NOMO-1 (cell line): ENCODE measurements around the gene SPECC1L.
A peak's percentile ranks its signal among the peaks of the same experiment; 100 is the strongest.
"Not testable (repeated sequence)": the region's sequence is repeated elsewhere in the genome, so short reads cannot be mapped to it uniquely, and the experiment has no call there.

Experiments
- DNase-seq, 2 experiments: peaks; one replicate each; lab custom pipeline; 2025; ENCODE audit not compliant: unreplicated experiment in 2 of 2; lab: John Stamatoyannopoulos, UW

SPECC1L gene

DNA sequence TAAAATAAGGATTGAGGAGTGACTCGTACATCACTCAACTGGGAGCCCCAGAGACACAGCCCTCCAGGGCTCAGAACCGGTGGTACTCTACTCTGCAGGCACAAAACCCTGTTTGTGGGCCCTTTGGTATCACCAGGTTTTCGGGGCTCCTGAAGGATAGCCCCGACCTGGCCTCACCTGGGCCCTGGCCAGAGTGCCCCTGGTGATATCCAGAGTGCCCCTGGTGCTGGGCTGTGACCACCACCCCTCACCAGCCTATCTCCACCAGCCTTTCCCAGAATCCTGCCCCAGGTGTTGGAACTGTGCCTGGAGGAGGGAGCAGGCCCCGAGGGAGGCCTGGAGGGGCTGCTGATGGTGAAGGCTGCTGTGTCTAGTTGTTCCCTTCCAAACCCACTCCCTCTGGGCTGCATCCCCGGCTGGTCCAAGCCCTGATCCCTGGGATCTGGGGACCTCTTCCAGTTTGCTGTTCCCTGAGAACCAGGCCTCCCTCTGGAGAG, 23.6 kb upstream of the SPECC1L start:
- DNase-seq, result no peak

DNA sequence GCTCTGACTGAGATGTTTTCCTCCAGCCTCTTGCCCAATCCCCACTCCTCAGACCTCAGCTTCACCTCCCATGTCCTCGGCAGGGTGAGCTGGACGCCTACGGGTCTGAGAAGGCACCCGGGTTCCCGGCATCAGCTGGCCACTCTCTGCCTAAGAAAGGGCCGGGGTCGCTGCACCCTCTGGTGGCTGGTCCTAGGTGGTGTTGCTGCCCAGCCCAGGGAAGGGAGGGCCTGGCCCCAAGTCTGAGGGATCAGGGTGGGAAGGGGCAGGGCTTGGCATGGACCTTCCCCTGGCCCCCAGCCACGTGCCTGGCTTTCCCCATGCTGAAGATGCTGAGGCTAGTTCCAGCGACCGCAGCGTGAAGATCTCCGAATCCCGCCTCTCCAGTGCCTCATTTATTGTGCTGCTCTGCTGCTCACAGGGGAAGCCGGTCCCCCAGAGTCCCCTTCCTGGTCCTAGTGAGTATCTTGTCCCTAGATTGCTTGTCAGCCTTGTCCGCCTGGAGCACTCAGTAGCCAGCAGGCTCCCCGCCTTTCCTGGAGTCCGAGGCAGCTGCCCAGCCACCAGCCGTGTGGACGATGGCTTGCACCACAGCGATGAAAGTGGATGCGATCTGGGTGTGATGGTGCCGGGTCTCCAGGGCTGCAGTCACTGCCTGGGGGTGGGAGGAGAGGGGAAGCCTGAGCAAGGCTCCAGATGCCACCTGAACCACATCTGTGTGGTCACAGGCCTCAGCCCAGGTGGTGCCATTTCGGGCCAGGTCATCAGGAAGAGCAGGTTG, 22.9 kb upstream of the SPECC1L start:
- peak; percentile 24 to 49 for DNase-seq

DNA sequence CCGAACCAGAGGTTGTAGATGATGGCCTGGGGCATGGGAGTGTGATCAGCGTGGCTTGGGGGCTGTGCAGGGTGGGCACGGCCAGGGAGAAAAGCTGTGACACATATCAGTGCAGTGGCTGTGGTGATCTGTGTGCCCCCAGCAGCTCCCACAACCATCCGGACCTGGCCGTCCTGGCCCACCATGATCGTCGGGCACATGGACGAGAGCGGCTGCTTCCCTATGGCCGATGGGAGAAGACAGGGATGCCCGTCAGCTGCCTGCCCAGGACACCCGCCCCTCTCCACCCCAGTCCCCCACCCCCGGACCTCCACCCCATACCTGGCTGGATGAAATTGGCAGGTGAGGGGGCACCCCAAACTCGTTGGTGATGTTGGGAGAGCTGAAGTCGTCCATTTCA, 22.0 kb upstream of the SPECC1L start:
- not testable (repeated sequence) for DNase-seq

DNA sequence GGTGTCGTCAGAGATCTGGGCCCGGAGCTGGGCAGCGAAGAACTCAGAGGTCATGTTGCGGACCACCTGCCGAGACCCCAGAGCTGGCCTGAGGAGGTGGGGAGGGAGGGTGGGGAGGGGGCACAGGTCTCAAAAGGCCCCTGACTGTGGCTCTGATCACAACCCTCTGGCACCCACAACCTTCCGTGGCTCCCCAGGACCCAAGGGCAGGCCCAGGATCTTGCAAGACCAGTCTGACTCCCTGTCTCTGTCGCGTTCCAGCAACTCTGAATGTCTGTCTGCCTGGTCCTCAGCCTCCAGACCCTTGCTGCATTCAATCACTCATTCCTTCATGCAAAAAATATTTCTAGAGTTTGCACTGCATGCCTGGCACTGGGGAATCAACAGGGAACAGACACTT, 21.2 kb upstream of the SPECC1L start:
- DNase-seq, result not testable (repeated sequence)

DNA sequence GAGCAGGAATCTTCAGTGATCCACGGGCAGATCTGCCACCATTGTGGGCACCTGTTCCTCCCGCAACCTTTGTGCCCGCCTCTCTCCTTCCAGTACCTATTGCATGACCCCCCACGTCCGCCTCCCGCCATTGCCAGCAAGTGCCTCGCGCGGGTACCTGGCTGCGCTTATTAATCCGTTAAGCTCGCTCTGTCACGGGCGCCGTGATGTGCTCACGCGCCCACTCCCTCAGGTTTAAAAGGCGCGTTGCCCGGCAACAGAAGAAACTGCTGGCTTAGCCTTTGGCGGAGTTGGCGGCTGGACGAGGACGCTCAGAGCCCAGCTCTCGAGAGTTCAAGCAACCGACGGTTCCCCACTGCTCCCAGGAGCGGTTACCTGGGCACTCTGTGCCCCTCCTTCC, 19.3 kb upstream of the SPECC1L start:
- DNase-seq, result not testable (repeated sequence)

DNA sequence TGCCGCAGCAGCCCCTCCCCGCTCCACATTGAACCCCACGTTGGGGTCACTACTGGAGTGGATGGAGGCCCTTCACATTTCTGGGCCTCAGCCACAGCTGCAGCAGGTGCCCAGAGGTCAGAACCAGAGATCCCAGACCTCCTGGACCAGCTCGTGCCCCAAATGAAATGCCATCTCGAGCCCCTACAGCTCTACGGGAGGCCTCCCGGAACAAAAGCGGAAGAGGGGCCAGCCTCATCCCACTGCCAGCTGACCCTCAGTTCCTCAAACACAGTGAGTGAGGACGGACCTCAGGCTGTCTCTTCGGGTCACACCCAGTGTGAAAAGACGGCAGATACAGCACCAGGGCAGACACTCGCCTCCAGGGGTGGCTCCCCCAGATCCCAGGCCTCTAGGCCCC, 17.5 kb upstream of the SPECC1L start:
- DNase-seq, result not testable (repeated sequence)

DNA sequence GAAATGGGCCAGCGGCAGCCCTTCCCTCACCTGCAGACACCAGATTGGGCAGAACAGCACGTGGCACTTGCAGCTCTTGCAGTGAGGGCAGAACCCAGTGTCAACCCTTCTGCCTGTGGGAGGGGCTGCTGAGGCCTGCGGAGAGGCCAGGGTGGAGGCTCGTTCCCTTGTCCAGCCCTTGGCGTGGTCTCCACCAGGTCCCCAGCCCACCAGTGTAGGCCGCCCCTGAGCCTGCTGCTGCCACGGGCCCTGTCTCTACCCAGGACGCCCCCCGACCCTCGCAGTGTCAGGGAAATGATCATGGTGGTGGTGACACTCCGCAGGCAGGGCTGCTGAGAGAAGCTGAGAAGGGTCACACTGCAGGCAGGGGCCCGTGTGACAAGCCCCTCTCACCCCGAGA, 14.5 kb upstream of the SPECC1L start:
- DNase-seq, result not testable (repeated sequence)

DNA sequence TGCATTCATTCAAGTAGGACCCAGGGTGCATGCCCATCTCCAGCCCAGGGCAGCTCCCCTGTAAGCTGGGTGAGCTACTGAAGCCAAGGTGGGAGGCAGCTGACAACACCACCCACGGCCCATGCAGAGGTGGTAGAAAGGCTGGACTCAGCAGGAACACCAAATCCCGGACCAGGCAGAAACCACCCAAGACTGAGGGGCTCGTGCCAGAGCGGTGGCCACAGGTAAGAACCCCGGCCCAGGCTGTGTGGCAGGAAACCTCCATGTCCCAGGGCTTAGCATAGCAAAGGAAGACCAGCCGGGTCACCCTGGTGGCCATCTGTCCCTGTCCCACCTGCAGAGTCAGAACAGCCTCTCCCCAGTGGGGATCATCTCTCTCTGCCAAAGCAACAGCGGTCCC, 13.9 kb upstream of the SPECC1L start:
- DNase-seq, result not testable (repeated sequence)

DNA sequence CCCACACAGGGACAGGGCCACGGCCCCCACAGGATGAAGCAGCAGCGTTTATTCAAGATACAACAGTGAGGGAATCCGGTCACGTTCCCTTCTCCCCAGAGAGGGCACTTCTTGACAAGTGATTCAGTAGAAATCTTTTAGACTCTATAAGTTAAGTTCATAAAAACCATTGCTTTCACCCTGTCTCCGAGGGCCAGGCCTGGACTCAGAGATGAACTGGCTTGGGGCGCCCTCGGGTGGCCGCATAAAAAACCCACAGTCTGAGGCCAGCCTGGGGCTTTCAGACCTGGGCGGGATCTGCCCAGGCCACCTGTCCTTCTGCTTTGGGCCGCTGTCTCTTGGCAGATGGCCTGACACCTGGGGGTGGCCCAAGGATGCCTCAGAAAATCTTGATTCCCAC, 11.2 kb upstream of the SPECC1L start:
- peak; percentile 50 to 70 for DNase-seq

DNA sequence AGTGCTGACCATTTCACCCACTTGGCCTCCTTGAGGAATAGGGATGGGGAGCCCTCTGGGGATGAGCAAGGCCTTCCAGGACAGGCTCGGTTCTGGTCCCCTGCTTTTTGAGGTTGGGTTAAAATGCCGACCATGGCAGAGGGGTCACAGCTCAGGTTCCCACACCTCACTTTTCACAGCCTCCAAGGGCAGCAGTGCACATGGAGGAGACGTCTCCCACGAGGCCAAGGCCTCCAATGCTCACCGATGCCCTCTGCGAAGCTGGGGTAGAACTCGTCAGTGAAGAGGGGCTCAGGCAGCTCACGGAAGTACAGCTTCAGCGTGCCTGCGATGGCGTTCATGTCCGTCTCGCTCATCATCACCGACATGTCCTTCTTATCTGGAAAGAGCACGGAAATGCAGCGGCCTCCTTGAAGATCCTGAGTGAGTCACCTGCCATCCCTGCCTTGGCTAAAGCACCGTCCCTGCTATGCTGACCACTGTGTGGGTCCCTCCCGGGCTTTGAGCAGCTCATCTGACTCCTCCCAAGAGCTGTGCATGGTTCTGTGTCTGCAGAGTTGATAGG, 8.4 kb upstream of the SPECC1L start:
- not testable (repeated sequence) for DNase-seq

DNA sequence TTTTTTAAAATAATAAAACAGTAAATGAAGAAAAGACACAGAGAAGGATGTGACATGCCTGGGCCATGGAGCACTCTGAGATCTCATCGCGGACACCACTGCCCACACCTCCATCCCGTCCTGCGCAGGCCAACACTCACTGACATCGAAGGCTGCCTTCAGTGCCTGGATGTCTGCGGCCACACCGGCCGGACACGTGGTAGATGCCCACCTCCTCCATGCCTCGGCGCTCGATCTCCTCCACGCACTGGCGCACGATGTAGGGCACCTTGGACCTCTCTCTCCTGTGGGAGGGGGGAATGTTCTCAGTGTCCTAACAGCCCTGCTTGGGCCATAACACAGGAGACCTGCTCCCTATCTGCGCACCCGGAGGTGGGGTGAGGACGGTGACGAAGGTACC, 7.2 kb upstream of the SPECC1L start:
- not testable (repeated sequence) for DNase-seq

DNA sequence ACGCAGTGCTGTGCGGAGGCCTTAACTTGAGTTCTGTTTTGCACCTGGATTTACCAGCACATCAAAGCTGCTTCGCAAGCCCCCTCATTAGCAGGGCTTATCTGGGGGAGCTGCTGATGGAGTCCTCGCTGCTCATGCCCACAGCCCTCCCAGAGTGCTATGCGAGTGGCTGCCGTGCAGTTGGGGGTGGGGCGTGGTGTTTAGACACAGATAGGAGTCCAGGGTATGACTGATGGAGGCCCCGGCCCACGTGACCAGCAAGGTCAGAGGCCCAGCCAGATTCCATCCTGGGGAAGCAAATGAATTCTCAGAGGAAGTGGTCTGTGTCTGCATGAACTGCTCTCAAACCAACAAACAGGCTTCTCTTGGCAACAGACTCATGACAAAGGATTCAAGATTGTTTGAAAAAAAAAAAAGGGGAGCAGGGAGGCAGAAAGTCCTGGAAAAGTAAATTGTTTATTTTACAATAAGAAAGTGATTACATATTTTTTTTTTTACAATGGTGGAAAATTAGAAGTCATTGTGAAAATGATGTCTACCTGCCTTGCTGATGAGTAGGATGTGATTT, 6.2 kb upstream of the SPECC1L start:
- DNase-seq, result not testable (repeated sequence)

DNA sequence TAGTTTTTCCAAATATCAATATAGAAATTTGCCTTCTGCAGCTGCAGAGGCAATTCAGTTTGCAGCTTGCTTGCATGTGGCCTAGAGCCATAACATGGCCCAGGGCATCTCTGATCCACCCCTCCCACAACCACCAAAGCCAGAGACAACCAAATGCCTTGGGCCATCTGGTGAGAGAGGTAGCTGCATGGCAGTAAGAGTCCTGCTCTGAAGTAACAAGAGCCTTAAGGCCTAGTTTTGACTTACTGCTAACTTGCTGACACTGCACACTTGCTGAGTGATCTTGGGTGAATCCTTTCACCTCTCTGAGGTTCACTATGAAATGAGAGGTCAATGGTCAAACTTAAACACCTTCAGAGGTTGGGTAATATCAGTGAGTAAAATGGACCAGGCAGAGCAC, 4.9 kb upstream of the SPECC1L start:
- no peak for DNase-seq

DNA sequence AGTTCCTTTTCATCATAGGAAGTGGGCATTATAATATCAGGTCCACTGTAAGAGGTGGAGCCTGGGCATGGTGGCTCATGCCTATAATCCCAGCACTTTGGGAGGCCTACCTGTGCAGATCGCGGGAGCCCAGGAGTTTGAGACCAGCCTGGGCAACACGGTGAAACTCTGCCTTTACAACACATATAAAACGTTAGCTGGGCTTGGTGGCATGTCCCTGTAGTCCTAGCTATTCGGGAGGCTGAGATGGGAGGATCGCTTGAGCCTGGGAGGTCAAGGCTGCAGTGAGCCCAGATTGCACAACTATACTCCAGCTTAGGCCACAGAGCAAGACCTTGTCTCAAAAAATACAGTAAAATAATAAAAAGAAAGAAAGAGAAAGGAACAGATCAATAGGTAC, 4.1 kb upstream of the SPECC1L start:
- DNase-seq, result not testable (repeated sequence)

DNA sequence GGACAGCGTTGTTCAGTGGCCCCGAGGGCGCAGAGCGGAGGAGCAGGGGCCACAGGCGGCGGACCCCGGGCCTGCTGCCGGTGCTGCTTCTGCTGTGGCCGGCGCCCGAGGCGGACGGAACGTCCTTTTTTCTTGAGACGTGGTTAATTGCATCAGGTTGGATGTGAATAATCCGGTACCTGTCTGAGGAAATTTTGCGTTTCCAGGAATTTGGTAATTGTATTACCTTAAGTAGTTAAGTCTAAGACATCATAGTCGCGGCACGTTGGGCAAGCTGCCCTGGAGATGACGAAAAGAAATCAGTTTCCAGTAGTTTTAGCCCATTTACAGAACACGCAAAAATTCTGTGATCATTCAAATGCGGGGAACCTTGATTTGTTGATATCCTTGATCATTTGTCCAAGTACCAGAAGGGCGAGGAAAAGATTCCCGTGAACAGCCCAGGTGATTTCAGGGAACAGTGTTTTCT, 789 bp downstream of the SPECC1L start:
- peak in 1 of 2 experiments; percentile 32 for DNase-seq

DNA sequence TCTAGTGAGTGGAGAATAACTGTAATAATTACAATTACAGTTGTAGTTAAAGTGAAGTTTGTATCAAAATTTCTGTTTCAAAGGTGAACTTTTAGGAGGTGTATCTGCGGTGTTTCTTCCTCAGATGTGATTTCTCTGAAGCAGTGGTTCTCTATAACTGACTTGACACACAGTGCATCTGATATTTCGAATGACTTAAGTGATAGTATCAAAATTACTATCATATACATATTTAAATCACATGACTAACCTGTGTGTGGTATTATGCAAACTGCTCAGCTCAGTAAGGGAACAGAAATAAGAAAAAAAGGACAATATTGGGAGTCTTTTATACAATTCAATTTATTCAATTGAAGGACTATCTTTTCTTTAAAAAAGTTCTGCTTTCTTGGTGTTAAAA, 2.4 kb downstream of the SPECC1L start:
- DNase-seq, result not testable (repeated sequence)

DNA sequence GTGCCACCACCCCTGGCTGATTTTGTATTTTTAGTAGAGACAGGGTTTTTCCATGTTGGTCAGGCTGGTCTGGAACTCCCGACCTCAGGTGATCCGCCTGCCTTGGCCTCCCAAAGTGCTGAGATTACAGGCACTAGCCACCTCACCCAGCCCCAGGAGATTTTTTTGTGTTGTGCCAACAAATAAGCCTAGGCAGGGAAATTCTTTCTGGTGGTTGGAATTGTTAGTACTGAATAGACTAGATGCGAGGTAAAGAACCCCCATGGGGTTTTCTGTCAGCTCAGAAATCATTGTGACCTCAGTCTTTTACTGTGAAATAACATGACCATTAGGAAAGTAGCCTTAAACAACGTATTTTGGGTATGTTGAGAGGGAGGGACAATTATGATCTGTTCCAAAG, 3.3 kb downstream of the SPECC1L start:
- DNase-seq, result not testable (repeated sequence)

DNA sequence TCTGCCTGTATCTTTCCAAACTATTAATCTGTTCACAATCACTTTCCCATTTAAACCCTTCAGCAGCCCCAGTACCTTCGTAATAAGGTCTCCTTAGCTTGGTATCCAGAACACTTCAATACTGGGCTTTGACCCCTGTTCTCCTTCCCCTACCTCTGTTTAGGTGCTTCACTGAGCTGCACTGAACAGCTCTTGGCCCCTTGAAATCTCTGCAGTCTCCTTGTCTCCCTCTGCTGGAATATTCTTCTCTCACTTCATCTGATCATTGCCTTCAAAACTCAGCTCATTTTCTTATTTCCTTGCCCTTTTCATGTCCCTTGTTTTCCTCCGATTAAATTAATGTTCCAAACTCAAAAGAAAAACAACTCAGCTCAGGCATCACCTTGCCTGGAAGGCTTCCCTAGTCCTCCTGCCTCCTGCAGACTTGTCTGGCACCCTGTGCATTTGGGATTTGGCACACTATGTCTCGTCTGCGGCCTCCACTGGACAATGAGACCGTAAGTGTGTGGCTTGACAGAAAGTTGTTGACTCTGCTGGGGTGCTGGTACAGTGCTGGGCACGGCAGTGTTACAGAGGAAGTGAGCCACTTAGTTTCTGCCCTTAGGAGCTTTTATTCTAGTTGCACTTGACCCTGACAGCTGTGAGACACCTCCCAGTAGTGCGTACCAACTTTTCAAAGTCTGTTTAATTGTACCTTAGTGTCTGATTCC, 4.2 kb downstream of the SPECC1L start:
- DNase-seq, result not testable (repeated sequence)

DNA sequence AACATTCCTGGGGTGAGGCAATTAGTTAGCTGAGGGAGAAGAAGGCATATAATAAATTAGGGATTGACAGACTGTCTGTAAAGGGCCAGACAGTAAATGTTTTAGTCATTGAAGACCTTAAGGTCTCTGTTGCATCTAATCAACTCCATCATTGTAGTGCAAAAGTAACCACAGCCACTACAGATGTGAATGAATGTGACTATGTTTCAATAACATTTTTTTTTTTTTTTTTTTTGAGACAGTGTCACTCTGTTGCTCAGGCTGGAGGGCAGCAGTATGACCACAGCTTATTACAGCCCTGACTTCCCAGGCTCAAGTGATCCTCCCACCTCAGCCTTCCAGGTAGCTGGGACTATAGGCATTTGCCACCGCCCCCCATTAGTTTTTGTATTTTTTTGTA, 9.7 kb downstream of the SPECC1L start:
- not testable (repeated sequence) for DNase-seq

DNA sequence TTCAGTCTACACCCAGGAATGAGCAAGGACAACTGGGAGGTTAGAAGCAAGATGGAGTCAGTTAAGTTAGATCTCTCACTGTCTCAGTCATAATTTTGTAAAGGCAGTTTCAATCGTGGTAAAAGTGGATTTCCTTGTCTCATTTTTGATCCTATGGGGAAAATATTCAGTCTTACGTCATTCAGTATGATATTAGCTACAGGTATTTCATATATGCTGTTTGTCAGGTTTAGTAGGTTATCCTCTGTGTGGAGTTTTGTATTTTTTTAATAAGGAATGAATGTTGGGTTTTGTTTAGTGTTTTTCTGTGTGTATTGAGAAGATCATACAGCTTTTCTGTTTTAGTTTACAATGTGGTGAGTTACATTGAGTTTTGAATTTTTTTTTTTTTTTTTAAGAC, 11.8 kb downstream of the SPECC1L start:
- no peak for DNase-seq

DNA sequence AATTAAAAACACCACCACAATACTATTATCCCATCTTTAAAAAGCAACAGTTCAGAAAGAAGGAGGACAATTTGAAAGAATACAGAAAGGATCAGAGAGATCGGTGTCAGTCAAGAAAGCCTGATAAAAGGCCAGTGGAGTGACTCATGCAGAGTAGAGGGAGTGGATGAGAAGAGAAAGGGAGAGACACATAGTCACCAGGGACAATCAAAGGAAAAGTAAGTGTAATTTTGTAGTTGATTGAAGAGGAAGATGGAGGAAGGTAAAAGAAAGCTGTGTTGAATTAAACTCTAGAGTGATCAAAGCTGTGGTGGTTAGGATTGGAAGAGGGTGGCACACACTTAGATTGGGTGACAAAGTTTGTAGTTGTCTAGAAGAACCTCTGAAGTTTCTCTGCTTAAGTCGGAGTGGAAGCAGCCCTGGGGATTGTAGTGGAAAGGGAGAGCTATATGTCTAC, 14.1 kb downstream of the SPECC1L start:
- DNase-seq, result no peak
